Activated CD8-positive, alpha-beta T cell treated with anti-CD3 and anti-CD28 coated beads for 36 hours (primary cell): ENCODE measurements around the gene ZNF407. TPM values are rescaled to one million over a fixed set of nuclear protein-coding genes. Genes with fewer than 3 reads are reported as not detected.

ENCODE experiments used
- ATAC-seq: fragments of 200-7000 bp; cut with Tn5 transposase; one replicate; pipeline ENCODE4 v1.10.0; 2021; ENCODE audit warnings: mild to moderate bottlenecking, moderate library complexity
- CTCF ChIA-PET: fragments of 350-600 bp; sonication (Branson Sonifier 250); formaldehyde crosslinking; loops from one replicate; lab custom pipeline; 2021; ENCODE audit warnings: antibody characterized with exemption; lab: Charles Lee
- POLR2A ChIA-PET: fragments of 350-600 bp; sonication (Branson Sonifier 250); formaldehyde crosslinking; loops from one replicate; lab custom pipeline; 2021; ENCODE audit warnings: antibody characterized with exemption; lab: Charles Lee
- DNase-seq: peaks from one replicate; pipeline ENCODE4 v3.0.0-alpha.2; 2020
- H3K27ac Mint-ChIP-seq: one replicate; pipeline ENCODE4 v1.8.0; 2021; ENCODE audit warnings: mild to moderate bottlenecking, mixed read lengths
- H3K27me3 Mint-ChIP-seq: one replicate; pipeline ENCODE4 v1.8.0; 2021; ENCODE audit warnings: mixed read lengths
- H3K36me3 Mint-ChIP-seq: one replicate; pipeline ENCODE4 v1.8.0; 2021; ENCODE audit warnings: low read depth, mixed read lengths
- H3K4me1 Mint-ChIP-seq: one replicate; pipeline ENCODE4 v1.8.0; 2021; ENCODE audit warnings: low read depth, mixed read lengths
- H3K4me3 Mint-ChIP-seq: one replicate; pipeline ENCODE4 v1.8.0; 2021; ENCODE audit warnings: mild to moderate bottlenecking, moderate library complexity, mixed read lengths
- H3K9me3 Mint-ChIP-seq: one replicate; pipeline ENCODE4 v1.8.0; 2021; ENCODE audit warnings: mixed read lengths
- intact Hi-C: fragments of 100-400 bp; cut with micrococcal nuclease; formaldehyde crosslinking; loops from one replicate; pipeline ENCODE4 v1.10.0; 2022
- total RNA-seq, 2 experiments: library from RNA; stranded (reverse); gene quantifications; one replicate each; pipeline ENCODE4 v1.2.3, GENCODE V29; 2021
- TF ChIP-seq, protein P1 (sequence below): fragments of 200-600 bp; IDR thresholded peaks from one replicate; pipeline ENCODE4 v1.8.0; 2022; ENCODE audit warnings: antibody characterized with exemption, mild to moderate bottlenecking

The ZNF407 gene
- total RNA-seq, 2 experiments from 2014 or later = 9.9 to 10.8 TPM

DNA sequence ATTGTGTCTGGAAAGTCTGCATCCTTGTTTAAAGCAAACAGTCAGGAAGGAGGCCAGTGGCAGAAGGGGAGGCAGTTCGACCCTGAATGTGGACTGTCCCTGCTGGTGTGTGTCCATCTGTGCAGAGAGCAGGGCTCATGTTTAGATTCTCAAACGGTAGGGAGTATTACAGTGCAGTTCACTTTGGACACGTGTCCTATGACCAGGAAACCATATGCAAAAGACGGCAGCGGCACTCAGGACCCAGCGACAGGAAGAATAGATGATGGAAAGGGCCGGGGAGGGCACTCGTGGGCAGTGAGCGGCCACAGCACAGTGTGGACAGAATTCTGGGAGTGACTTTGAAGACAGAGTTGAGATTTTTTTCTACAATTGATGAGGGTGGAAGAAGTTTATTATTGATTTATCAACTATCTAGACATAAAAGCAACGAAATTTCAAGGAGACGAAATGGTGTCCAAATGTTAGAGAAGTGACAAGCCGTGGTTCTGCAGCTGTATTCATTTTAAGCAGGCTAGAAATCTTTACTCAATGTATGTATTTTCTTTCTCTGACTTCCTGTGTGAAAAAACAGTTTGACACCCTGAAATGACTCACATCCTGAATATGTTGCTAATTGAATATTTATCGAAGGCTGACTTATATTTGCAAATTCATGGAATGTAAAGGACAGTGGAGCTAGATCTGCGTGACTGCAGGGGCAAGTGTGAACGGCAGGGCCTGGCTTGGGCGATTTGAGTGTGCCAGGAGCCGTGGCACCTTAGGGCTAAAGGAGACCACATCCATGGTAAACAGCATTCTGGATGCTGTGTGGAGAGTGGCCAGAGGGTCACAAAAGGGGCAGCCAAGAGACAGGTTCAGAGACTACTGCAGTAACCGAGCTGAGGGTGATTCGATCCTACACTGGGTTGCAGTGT lies 397.1 kb downstream of the ZNF407 start:
- H3K4me1 Mint-ChIP-seq = peaks cover 45% of the 10 kb centered on the region
- TF ChIP-seq, protein P1, sequence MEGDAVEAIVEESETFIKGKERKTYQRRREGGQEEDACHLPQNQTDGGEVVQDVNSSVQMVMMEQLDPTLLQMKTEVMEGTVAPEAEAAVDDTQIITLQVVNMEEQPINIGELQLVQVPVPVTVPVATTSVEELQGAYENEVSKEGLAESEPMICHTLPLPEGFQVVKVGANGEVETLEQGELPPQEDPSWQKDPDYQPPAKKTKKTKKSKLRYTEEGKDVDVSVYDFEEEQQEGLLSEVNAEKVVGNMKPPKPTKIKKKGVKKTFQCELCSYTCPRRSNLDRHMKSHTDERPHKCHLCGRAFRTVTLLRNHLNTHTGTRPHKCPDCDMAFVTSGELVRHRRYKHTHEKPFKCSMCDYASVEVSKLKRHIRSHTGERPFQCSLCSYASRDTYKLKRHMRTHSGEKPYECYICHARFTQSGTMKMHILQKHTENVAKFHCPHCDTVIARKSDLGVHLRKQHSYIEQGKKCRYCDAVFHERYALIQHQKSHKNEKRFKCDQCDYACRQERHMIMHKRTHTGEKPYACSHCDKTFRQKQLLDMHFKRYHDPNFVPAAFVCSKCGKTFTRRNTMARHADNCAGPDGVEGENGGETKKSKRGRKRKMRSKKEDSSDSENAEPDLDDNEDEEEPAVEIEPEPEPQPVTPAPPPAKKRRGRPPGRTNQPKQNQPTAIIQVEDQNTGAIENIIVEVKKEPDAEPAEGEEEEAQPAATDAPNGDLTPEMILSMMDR = no peak
- DNase-seq (peak; percentile 49), ATAC-seq (peak; percentile 80)
- no peaks in the 10 kb centered on the region for H3K9me3 Mint-ChIP-seq
- POLR2A ChIA-PET = interaction anchor here (0.6 kb wide), 1 partner anchor 76 kb away, joined by 3 read pairs; no protein-coding TSS in a partner anchor
- CTCF ChIA-PET = no interaction called here
- H3K36me3 Mint-ChIP-seq = peaks cover 10% of the 10 kb centered on the region
- intact Hi-C loops = loop anchor here (10.0 kb wide), 1 partner anchor 80 kb away; no protein-coding TSS in a partner anchor
- no peaks in the 10 kb centered on the region for H3K27me3 Mint-ChIP-seq
- peak overlapping the region; percentile 94 for H3K27ac Mint-ChIP-seq
- H3K4me3 Mint-ChIP-seq = peak overlapping the region; percentile 59

DNA sequence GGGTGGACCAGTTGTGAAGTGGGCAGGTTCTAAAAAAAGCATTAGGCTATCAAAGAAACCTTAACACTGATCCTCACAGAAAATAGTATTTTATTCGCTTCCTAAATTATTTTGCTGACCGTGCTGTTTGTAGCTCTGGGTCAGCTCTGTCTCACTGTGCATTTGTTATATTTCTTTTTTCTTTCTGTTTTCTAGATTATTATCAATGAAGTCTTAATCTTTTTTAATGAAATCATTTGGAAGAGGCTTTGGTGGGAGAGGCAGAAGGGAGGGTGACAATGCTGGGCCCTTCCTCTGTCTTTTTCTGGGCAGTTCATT lies 397.7 kb downstream of the ZNF407 start:
- peaks cover 40% of the 10 kb centered on the region for H3K4me1 Mint-ChIP-seq
- ChIA-PET CTCF (no interaction called here), POLR2A (interaction anchor here (0.6 kb wide), 1 partner anchor 76 kb away, joined by 3 read pairs; no protein-coding TSS in a partner anchor)
- intact Hi-C loops = loop anchor here (10.0 kb wide), 1 partner anchor 79 kb away; no protein-coding TSS in a partner anchor
- ATAC-seq = no peak
- no peak for DNase-seq
- peaks cover 10% of the 10 kb centered on the region for H3K36me3 Mint-ChIP-seq
- peak overlapping the region; percentile 59 for H3K4me3 Mint-ChIP-seq
- H3K9me3 Mint-ChIP-seq = no peaks in the 10 kb centered on the region
- no peaks in the 10 kb centered on the region for H3K27me3 Mint-ChIP-seq
- H3K27ac Mint-ChIP-seq = peak overlapping the region; percentile 94
- TF ChIP-seq, protein P1 = no peak

DNA sequence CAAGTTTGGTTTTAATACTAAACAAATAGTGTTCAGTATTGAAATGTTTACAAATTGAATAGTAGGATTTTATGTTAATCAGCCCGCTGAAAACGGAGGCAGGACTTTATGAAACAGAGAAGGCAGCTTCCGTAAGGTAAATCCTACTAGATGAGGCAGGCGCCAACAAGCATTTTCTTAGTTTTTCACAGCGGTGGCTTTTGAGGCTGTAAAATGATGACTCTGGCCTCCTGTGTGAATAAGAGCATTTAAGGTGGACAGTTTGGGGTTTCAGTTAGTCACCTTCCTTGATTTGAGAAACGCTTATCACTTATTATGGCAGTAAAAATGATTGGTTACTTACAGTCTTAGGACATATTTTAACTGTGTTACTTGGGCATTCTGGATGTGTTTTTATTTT lies 398.4 kb downstream of the ZNF407 start:
- H3K36me3 Mint-ChIP-seq = peaks cover 10% of the 10 kb centered on the region
- no peak overlapping the region for H3K27ac Mint-ChIP-seq
- ChIA-PET CTCF (interaction anchor here (0.6 kb wide), 1 partner anchor 11 kb away, joined by 3 read pairs; no protein-coding TSS in a partner anchor), POLR2A (no interaction called here)
- intact Hi-C loops = loop anchor here (10.0 kb wide), 1 partner anchor 79 kb away; no protein-coding TSS in a partner anchor
- H3K9me3 Mint-ChIP-seq = no peaks in the 10 kb centered on the region
- peaks cover 33% of the 10 kb centered on the region for H3K4me1 Mint-ChIP-seq
- ATAC-seq (peak; percentile 9), DNase-seq (peak; percentile 17)
- H3K4me3 Mint-ChIP-seq = no peak overlapping the region
- H3K27me3 Mint-ChIP-seq = no peaks in the 10 kb centered on the region
- TF ChIP-seq, protein P1 = no peak

GRCh38 chr18:74996996-74997395 lies 399.3 kb downstream of the ZNF407 start:
- Mint-ChIP-seq H3K27me3 (no peaks in the 10 kb centered on the region), H3K9me3 (no peaks in the 10 kb centered on the region), H3K4me1 (peaks cover 27% of the 10 kb centered on the region), H3K27ac (no peak overlapping the region), H3K4me3 (no peak overlapping the region), H3K36me3 (peaks cover 10% of the 10 kb centered on the region)
- intact Hi-C loops = loop anchor here (10.0 kb wide), 1 partner anchor 78 kb away; no protein-coding TSS in a partner anchor
- ChIA-PET CTCF (no interaction called here), POLR2A (no interaction called here)
- TF ChIP-seq, protein P1 = no peak
- no peak for ATAC-seq
- DNase-seq = no peak

- Mint-ChIP-seq H3K27me3 (no peaks in the 10 kb centered on the region), H3K36me3 (peaks cover 8% of the 10 kb centered on the region), H3K4me1 (no peaks in the 10 kb centered on the region), H3K27ac (no peak overlapping the region), H3K4me3 (no peak overlapping the region), H3K9me3 (no peaks in the 10 kb centered on the region)
- CTCF ChIA-PET = no interaction called here
- ATAC-seq = no peak
- POLR2A ChIA-PET = no interaction called here
- TF ChIP-seq, protein P1 = no peak
- intact Hi-C loops = no loop called here
- no peak for DNase-seq
These were observed 403.2 kb downstream of the ZNF407 start for GRCh38 chr18:75000920-75001319.
